ENCODE measurements around the gene COMT. TPM values are rescaled to one million over a fixed set of nuclear protein-coding genes. Genes with fewer than 3 reads are reported as not detected.

COMT gene
- total RNA-seq, 2 experiments from 2014 or later = 90.8 to 112 TPM

GRCh38 chr22:20015187-20015625 is 73.6 kb downstream of the COMT start:
- ChIA-PET CTCF (ENCODE audit: unreplicated experiment) (no interaction called here), POLR2A (interaction anchor here (0.6 kb wide), 1 partner anchor 64 kb away, joined by 3 read pairs; no protein-coding TSS in a partner anchor)
- Histone ChIP-seq H2AFZ (ENCODE audit: low read length) (no peak overlapping the region), H3K27ac (ENCODE audit: low read depth, low read length, poor library complexity, severe bottlenecking) (no peak overlapping the region), H3K4me2 (ENCODE audit: low read length) (0 out of 2 replicates have a peak overlapping the region, but pooled peaks have one; percentile 98), H4K20me1 (ENCODE audit: insufficient read depth, low read length) (no peaks in the 10 kb centered on the region), H3K79me2 (ENCODE audit: insufficient read depth, low read depth, low read length) (no peaks in the 10 kb centered on the region), H3K4me3 (ENCODE audit: low read depth, low read length, poor library complexity, severe bottlenecking) (no peak overlapping the region), H3K9me2 (ENCODE audit: insufficient read depth, low read length) (no peaks in the 10 kb centered on the region), H3K4me1 (ENCODE audit: insufficient read depth, low read length, poor library complexity, severe bottlenecking) (peaks cover 16% of the 10 kb centered on the region), H3K36me3 (ENCODE audit: insufficient read depth, low read length) (no peaks in the 10 kb centered on the region), H3K9me3 (ENCODE audit: low read length) (no peaks in the 10 kb centered on the region)
- no peak for DNase-seq (ENCODE audit: low spot score)
- intact Hi-C loops (cut with micrococcal nuclease; ENCODE audit: unreplicated experiment) = no loop called here
- TF ChIP-seq CTCF (conservative IDR thresholded peaks at IDR 0.05; ENCODE audit: low read length) (no peak), EZH2phosphoT487 (IDR thresholded peaks at IDR 0.05; ENCODE audit: borderline replicate concordance, low read depth, low read length) (no peak)
- BruUV-seq (replicated peaks) = no TSS peak

GRCh38 chr22:20015971-20016733 is 74.6 kb downstream of the COMT start:
- Histone ChIP-seq H2AFZ (ENCODE audit: low read length) (peak overlapping the region; percentile 91), H3K27ac (ENCODE audit: low read depth, low read length, poor library complexity, severe bottlenecking) (no peak overlapping the region)
- POLR2A ChIA-PET = no interaction called here

More at GRCh38 chr22:20015971-20016733, 74.6 kb downstream of the COMT start:
- H3K36me3 ChIP-seq (ENCODE audit: insufficient read depth, low read length) = no peaks in the 10 kb centered on the region
- H3K9me2 ChIP-seq (ENCODE audit: insufficient read depth, low read length) = no peaks in the 10 kb centered on the region
- intact Hi-C loops (cut with micrococcal nuclease; ENCODE audit: unreplicated experiment) = no loop called here
- CTCF ChIA-PET (ENCODE audit: unreplicated experiment) = no interaction called here
- peak; percentile 22 for DNase-seq (ENCODE audit: low spot score)
- H3K4me3 ChIP-seq (ENCODE audit: low read depth, low read length, poor library complexity, severe bottlenecking) = peak overlapping the region; percentile 70
- H4K20me1 ChIP-seq (ENCODE audit: insufficient read depth, low read length) = no peaks in the 10 kb centered on the region
- no TSS peak for BruUV-seq (replicated peaks)
- H3K9me3 ChIP-seq (ENCODE audit: low read length) = no peaks in the 10 kb centered on the region
- peaks cover 19% of the 10 kb centered on the region for H3K4me1 ChIP-seq (ENCODE audit: insufficient read depth, low read length, poor library complexity, severe bottlenecking)
- no peaks in the 10 kb centered on the region for H3K79me2 ChIP-seq (ENCODE audit: insufficient read depth, low read depth, low read length)
- peak overlapping the region; percentile 98 for H3K4me2 ChIP-seq (ENCODE audit: low read length)
- TF ChIP-seq EZH2phosphoT487 (IDR thresholded peaks at IDR 0.05; ENCODE audit: borderline replicate concordance, low read depth, low read length) (no peak), CTCF (conservative IDR thresholded peaks at IDR 0.05; ENCODE audit: low read length) (no peak)
